Measurements from ENCODE around the gene KIAA0232. TPM values are rescaled to one million over a fixed set of nuclear protein-coding genes. Genes with fewer than 3 reads are reported as not detected.
A peak's percentile ranks its signal among the peaks of the same experiment; 100 is the strongest.

The KIAA0232 gene
- total RNA-seq, 8 experiments from 2014 or later, result 18.2 to 42.5 (median 35.8) TPM

DNA sequence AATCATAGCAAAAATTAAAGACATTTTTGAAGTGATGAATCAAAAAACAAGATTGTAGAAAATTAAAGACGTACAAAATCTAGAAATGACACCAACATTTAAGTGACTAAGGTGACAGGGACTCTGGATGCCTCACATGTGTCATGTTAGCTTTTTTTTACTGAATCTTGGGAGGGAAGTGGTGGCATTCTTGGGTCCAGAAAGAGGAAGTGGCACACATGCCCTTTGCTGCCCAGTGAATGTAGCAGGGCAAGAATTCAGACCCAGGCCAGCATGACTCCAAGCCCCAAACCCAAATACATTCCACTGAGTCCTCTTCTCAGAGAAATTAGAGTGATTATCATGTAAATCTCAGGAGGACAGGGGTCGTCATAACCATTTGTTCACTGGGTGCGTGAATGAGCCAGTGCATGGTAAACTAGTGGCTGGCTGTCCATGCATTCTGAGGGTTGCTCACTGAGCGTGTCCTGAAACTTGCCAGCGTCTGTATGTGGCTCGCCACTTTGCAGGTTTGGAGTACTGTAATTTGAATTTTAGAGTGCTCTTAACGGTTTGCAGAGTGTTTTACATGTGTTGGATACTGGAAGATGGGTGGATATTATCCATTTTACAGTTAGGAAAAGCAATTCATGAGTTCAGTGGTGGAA lies 71.7 kb downstream of the KIAA0232 start:
- no peak for ATAC-seq (replicated peaks in 6 of 8)
- Histone ChIP-seq H3K27ac (no peak overlapping the region), H3K4me1 (replicated peaks in 1 of 2) (peaks cover 0 to 2% of the 10 kb centered on the region in 2 donors), H3K4me3 (no peak overlapping the region)
- in situ Hi-C loops (cut with MboI; ENCODE audit: low pct_unique_long_range_greater_than_20kb in 2 of 9, low sequenced_read_pairs in 9 of 9, unreplicated experiment in 9 of 9), result no loop called here
- 64 to 100% (median 94%) methylated on average over 1 to 6 of the region's 7 CpGs; no CpG with 5 or more reads in 1 of the 10 experiments for WGBS, 10 experiments

DNA sequence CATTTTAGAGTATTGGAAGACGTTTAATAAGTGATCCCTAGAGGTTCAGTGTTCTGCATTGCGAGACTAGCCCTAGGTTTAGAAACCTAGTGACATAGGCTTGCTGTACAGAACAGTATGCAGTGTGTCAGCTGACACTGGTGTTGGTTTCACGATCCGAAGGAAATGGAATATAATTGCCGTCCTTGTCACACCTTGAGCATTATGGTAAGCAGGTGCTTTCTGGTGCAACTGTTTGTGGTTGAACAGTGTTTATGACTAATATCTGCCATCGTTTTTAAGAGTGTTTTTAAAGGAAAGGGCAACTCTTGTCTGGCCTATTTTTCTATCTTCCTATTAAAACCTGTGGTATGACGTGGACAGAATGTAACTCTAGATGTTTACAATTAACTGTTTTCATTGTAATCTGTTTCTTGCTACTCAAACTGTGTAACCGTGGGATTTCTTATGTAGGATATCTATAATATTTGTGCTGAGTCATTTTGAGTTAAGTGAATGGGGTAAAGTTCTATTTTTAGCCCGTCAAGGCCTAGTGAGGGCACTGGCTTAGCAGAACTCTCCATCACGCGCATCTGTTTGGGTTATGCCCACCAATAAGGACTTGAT lies 73.3 kb downstream of the KIAA0232 start:
- Histone ChIP-seq H3K27ac (no peak overlapping the region), H3K4me1 (replicated peaks in 1 of 2) (peaks cover 0 to 2% of the 10 kb centered on the region in 2 donors), H3K4me3 (no peak overlapping the region)
- ATAC-seq (replicated peaks in 6 of 8), result peak in 3 of 8 experiments; percentile 48 to 57 (median 50)
- in situ Hi-C loops (cut with MboI; ENCODE audit: low pct_unique_long_range_greater_than_20kb in 2 of 9, low sequenced_read_pairs in 9 of 9, unreplicated experiment in 9 of 9), result no loop called here
- 58 to 100% (median 88%) methylated on average over 2 to 11 of the region's 11 CpGs for WGBS, 10 experiments

DNA sequence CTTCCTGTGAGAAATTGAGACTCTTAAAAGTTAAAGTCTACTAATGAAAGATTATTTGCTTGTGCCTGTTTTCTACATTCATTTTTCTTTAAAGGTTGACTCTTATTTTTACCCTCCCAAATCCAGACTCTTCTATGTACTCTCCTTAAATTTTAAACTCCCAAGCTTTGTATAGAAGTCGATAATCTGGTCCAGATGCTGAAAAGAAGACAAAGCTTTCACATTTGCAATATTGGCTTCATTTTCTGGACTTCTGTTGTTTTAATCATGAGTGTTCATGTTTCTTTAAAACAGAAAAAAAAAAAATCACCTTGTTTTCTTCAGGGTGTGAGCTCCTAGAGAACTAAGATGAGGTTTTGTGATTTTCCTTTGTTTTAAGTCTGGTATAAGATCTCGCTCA lies 73.9 kb downstream of the KIAA0232 start:
- in situ Hi-C loops (cut with MboI; ENCODE audit: low pct_unique_long_range_greater_than_20kb in 2 of 9, low sequenced_read_pairs in 9 of 9, unreplicated experiment in 9 of 9), result no loop called here
- H3K4me3 ChIP-seq, result no peak overlapping the region
- no peak overlapping the region for H3K27ac ChIP-seq

DNA sequence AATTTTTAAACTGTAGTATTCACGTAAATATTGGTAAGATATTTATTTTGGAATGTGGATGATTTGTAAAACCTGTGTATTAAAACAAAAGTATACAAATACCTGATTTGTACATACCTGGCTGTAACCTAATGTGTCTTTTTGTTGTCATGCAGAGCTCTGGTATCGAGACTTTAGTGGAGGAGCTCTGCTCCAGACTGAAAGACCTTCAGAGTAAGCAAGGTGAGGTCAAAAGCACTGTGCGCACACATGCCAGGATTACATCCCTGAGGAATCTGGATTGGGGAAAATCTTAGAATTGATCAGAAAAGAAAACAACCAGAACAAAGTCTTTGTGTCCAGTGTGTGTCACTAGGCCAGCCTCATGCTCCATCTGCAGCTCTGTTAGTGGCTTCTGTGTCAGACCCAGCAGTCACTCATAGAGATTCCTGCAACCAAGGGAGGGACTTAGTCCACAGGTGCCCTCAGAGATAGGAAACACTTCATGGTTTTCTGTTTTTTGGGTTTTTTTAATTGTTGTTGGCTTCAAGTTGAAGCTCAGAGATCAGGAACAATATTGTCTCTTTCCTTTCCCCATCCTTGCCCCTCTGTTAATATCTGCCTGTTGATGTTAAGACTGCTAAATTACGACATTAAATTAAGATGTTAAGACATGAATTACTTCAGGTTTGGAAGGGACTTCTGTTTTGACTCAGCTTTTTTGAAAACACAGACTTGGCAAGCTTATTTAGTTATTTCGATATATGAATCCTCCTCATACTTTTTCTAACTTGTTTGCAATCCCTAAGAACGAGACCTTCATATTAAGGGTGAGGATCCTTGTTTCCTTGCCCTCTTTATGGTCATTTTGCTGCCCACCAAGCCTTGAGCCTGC lies 74.7 kb downstream of the KIAA0232 start:
- no peak for ATAC-seq (replicated peaks in 6 of 8)
- Histone ChIP-seq H3K4me1 (replicated peaks in 1 of 2) (peaks cover 0 to 2% of the 10 kb centered on the region in 2 donors), H3K4me3 (no peak overlapping the region), H3K27ac (no peak overlapping the region)
- in situ Hi-C loops (cut with MboI; ENCODE audit: low pct_unique_long_range_greater_than_20kb in 2 of 9, low sequenced_read_pairs in 9 of 9, unreplicated experiment in 9 of 9), result no loop called here
- 57 to 100% (median 95%) methylated on average over 2 to 6 of the region's 6 CpGs for WGBS, 10 experiments

More for the DNA sequence above, 73.9 kb downstream of the KIAA0232 start:
- 50 to 100% (median 90%) methylated on average over 1 to 2 of the region's 2 CpGs; no CpG with 5 or more reads in 1 of the 10 experiments for WGBS, 10 experiments
- H3K4me1 ChIP-seq (replicated peaks in 1 of 2), result peaks cover 0 to 2% of the 10 kb centered on the region in 2 donors
- ATAC-seq (replicated peaks in 6 of 8), result peak in 1 of 8 experiments; percentile 20

DNA sequence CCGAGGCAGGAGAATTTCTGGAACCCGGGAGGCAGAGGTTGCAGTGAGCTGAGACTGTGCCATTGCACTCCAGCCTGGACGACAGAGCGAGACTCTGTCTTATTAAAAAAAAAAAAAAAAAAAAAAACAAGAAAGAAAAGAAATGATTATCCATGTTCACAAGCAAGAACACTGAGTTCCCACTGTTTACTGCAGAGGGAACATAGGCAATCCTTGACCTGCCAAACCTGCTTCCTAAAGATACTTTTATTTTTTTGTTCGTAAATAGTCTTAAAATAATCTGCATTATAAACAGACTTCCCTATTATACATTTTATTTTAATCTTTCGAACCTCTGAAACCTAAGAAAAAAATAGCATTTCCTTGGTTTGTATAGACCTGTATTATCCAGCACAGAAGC lies 76.5 kb downstream of the KIAA0232 start:
- H3K27ac ChIP-seq, result no peak overlapping the region
- 75 to 100% (median 83%) methylated on average over 1 to 6 of the region's 6 CpGs for WGBS, 10 experiments
- in situ Hi-C loops (cut with MboI; ENCODE audit: low pct_unique_long_range_greater_than_20kb in 2 of 9, low sequenced_read_pairs in 9 of 9, unreplicated experiment in 9 of 9), result no loop called here
- H3K4me1 ChIP-seq (replicated peaks in 1 of 2), result peaks cover 0 to 2% of the 10 kb centered on the region in 2 donors
- no peak overlapping the region for H3K4me3 ChIP-seq
- ATAC-seq (replicated peaks in 6 of 8), result no peak

DNA sequence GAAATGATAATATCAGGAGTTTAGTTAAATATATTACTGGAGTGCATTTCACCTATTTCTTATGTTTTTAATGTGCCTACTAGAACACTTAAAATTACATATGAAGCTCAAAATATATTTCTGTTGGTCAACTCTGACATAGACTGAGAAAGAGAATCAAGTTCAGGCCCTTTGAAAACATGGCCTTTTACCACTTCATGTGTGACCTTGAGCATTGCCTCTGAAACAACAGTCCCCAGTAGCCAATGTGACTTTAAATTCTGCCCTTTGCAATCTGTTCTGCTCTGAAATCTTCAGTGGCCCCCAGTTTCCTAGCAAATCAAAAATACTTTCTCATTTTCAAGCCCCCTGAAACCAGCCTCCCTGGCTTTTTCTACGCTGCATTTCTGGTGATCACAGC lies 77.0 kb downstream of the KIAA0232 start:
- in situ Hi-C loops (cut with MboI; ENCODE audit: low pct_unique_long_range_greater_than_20kb in 2 of 9, low sequenced_read_pairs in 9 of 9, unreplicated experiment in 9 of 9), result no loop called here
- ATAC-seq (replicated peaks in 6 of 8), result no peak
- Histone ChIP-seq H3K27ac (no peak overlapping the region), H3K4me1 (replicated peaks in 1 of 2) (peaks cover 0 to 2% of the 10 kb centered on the region in 2 donors), H3K4me3 (no peak overlapping the region)
- 80 to 100% (median 100%) methylated on average over 1 of the region's 1 CpG; no CpG with 5 or more reads in 4 of the 10 experiments for WGBS, 10 experiments

DNA sequence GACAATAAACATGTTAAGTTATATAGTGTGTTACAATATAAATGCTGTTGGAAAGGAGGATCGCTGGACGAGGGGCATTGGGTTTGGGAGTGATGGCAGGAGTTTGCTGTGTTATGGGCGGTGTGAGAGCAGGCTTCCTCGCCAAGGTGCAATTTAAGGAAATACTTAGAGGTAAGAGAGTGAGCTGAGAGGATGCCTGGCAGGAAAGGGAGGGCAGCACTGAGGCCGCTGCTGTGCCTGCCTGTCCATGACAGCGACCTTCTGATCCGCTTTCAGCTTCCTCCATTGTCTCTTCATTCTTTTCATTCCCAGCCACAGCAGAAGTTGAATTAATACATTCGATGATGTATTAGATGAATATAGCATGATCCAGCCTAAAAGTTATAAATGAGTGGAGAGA lies 85.9 kb downstream of the KIAA0232 start:
- no peak for ATAC-seq (replicated peaks in 6 of 8)
- Histone ChIP-seq H3K27ac (no peak overlapping the region), H3K4me3 (no peak overlapping the region), H3K4me1 (replicated peaks in 1 of 2) (no peaks in the 10 kb centered on the region)
- WGBS, 10 experiments, result 89 to 100% (median 97%) methylated on average over 2 to 8 of the region's 8 CpGs; no CpG with 5 or more reads in 1 of the 10 experiments
- in situ Hi-C loops (cut with MboI; ENCODE audit: low pct_unique_long_range_greater_than_20kb in 2 of 9, low sequenced_read_pairs in 9 of 9, unreplicated experiment in 9 of 9), result no loop called here

DNA sequence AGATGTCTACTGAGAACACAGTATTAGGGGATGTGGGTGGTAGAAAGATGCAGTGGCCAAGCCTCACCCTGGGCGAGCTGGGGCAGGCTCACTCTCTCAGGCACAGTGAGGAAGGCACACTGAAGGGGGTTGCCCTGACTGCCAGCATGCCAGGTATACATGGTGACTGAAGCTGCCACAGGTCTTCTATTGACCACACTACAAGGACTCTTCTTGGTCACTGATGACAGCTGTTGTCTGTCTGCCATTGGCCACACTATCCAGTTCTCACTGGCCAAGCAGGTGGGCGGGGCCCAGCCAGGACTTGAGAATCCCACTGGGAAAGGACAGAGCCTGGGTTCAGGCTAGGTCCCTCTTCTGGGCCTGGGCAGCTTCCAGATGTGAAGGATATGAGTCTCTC lies 87.4 kb downstream of the KIAA0232 start:
- Histone ChIP-seq H3K4me3 (no peak overlapping the region), H3K4me1 (replicated peaks in 1 of 2) (no peaks in the 10 kb centered on the region), H3K27ac (no peak overlapping the region)
- peak in 5 of 8 experiments; percentile 21 to 46 (median 39) for ATAC-seq (replicated peaks in 6 of 8)
- WGBS, 10 experiments, result 17 to 100% (median 100%) methylated on average over 1 to 2 of the region's 2 CpGs; no CpG with 5 or more reads in 7 of the 10 experiments
- in situ Hi-C loops (cut with MboI; ENCODE audit: low pct_unique_long_range_greater_than_20kb in 2 of 9, low sequenced_read_pairs in 9 of 9, unreplicated experiment in 9 of 9), result no loop called here

DNA sequence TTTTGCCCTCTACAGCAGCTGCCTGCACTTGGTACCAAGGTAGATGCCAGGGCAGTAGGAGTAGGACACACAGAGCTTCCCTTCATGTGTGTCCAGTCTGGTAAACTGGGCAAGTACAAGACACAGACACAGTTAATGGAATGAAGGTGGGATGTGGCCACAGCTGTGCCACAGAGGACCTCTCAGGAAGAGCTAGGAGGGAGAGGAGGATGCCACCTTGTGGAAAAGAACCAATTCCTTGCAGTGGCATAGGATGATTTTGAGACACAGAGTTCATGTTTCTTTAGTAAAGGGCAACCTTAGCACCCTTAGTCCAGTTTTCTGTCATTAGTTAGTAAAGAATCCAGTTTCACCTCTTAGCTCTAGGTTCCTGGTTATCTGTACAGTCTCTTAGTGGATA lies 90.8 kb downstream of the KIAA0232 start:
- ATAC-seq (replicated peaks in 6 of 8), result peak in 1 of 8 experiments; percentile 41
- Histone ChIP-seq H3K4me1 (replicated peaks in 1 of 2) (no peaks in the 10 kb centered on the region), H3K4me3 (no peak overlapping the region), H3K27ac (no peak overlapping the region)
- in situ Hi-C loops (cut with MboI; ENCODE audit: low pct_unique_long_range_greater_than_20kb in 2 of 9, low sequenced_read_pairs in 9 of 9, unreplicated experiment in 9 of 9), result no loop called here

DNA sequence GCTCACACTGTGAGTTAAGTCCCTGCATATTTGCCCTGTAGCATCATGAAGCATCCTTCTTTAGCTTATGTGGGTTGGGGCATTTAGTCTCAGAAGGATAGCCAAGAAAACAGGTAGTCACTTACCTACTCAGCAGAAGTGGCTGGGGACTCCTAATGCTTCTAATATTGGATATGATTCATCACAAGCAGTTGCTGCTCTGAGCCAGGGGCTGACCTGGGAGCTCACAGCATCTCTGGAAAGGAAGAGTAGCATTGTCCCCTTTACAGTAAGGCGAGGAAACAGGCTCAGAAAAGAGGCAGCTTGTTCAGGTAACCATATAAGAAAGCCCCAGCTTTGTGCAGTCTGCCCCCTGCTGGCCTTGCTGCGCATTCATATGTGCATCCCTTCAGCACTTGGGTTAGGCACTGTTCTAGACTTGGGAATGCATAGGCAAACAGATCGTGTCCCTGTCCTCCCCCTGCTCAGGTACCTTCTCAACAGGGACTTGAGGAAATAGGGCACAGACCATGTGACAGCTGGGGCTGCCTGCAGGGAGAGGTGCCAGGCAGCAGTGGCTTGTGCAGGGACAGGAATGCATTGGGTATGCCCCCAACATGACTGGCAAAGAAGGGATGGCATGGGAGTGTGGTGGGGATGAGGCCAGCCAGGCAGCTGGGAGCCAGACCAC lies 91.4 kb downstream of the KIAA0232 start:
- 29 to 100% (median 80%) methylated on average over 1 of the region's 3 CpGs; no CpG with 5 or more reads in 7 of the 10 experiments for WGBS, 10 experiments
- in situ Hi-C loops (cut with MboI; ENCODE audit: low pct_unique_long_range_greater_than_20kb in 2 of 9, low sequenced_read_pairs in 9 of 9, unreplicated experiment in 9 of 9), result no loop called here
- Histone ChIP-seq H3K27ac (no peak overlapping the region), H3K4me3 (no peak overlapping the region), H3K4me1 (replicated peaks in 1 of 2) (no peaks in the 10 kb centered on the region)
- peak in 7 of 8 experiments; percentile 37 to 76 (median 61) for ATAC-seq (replicated peaks in 6 of 8)

DNA sequence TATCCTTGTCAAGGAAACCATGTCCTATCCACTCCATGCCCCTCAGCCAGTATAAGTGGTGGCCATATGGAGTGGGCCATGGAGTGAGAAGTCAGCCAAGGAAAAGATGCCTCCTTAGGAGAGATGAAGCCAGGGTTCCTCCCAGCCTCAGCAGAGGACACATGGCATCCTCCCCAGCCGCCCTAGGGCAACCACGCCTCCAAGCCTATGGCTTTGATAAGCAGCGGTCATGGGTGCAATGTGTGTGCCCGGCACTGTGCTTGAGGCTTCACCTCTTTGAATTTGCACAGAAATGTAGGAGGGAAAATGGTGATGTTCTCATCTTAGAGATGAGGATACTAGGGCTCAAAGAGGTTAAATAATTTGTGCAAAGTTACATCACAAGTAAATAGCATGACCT lies 92.5 kb downstream of the KIAA0232 start:
- no peak overlapping the region for H3K27ac ChIP-seq
- no peaks in the 10 kb centered on the region for H3K4me1 ChIP-seq (replicated peaks in 1 of 2)
- in situ Hi-C loops (cut with MboI; ENCODE audit: low pct_unique_long_range_greater_than_20kb in 2 of 9, low sequenced_read_pairs in 9 of 9, unreplicated experiment in 9 of 9), result loop anchor here in 4 of 9 experiments (25.0 kb wide), 1 partner anchor 163 kb away; the partner anchor contains the start of genes BLOC1S4 (in 4 of the 4) and MRFAP1L1 (in 4 of the 4)
- WGBS, 10 experiments, result 80 to 90% (median 80%) methylated on average over 1 to 2 of the region's 4 CpGs; no CpG with 5 or more reads in 7 of the 10 experiments
- ATAC-seq (replicated peaks in 6 of 8), result no peak
- no peak overlapping the region for H3K4me3 ChIP-seq

DNA sequence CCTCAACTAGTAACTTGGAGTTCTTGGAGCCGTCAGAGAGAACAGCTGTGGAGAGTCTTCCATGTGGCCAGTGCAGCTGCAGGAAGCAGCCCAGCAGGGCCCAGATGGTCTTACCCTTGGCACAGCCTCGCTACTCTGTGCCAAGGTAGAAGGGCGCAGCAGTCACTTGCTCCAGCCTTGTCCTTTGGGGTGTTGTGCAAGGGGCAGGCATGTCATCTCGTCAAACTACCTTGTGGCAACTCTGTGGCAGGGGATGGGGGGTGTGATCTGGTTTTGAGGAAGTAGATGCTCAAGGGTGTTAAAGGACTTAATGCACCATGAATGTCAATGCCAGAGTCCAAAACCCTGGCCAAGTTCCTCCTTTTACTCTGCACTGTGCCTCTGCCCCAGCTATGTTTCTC lies 92.9 kb downstream of the KIAA0232 start:
- no peaks in the 10 kb centered on the region for H3K4me1 ChIP-seq (replicated peaks in 1 of 2)
- H3K4me3 ChIP-seq, result no peak overlapping the region
- ATAC-seq (replicated peaks in 6 of 8), result no peak
- no peak overlapping the region for H3K27ac ChIP-seq
- WGBS, 10 experiments, result 47 to 88% (median 80%) methylated on average over 1 to 3 of the region's 4 CpGs; no CpG with 5 or more reads in 5 of the 10 experiments
- in situ Hi-C loops (cut with MboI; ENCODE audit: low pct_unique_long_range_greater_than_20kb in 2 of 9, low sequenced_read_pairs in 9 of 9, unreplicated experiment in 9 of 9), result loop anchor here in 4 of 9 experiments (25.0 kb wide), 1 partner anchor 163 kb away; the partner anchor contains the start of genes BLOC1S4 (in 4 of the 4) and MRFAP1L1 (in 4 of the 4)

All from motor neuron (in vitro differentiated cells).